Duodenal mucosa (tissue), 2 donors: ENCODE results near the gene RIPOR2.

ENCODE experiments used
- H3K27ac ChIP-seq: one replicate; pipeline ENCODE4 v1.7.0; 2013; ENCODE audit warnings: low read depth, low read length
- H3K27me3 ChIP-seq, 2 donors: one replicate each; pipeline ENCODE4 v1.7.0; 2013; ENCODE audit warnings: low read length in 2 of 2, control low read depth in 1 of 2; ENCODE audit not compliant: insufficient read depth in 2 of 2, control insufficient read depth in 1 of 2
- H3K36me3 ChIP-seq, 2 donors: one replicate each; pipeline ENCODE4 v1.7.0; 2013; ENCODE audit warnings: low read length in 2 of 2, control low read depth in 1 of 2; ENCODE audit not compliant: insufficient read depth in 2 of 2, control insufficient read depth in 1 of 2
- H3K4me1 ChIP-seq, 2 donors: one replicate each; pipeline ENCODE4 v1.7.0; 2013; ENCODE audit warnings: low read length in 2 of 2, control low read depth in 1 of 2; ENCODE audit not compliant: insufficient read depth in 2 of 2, control insufficient read depth in 1 of 2
- H3K4me3 ChIP-seq, 2 donors: one replicate each; pipeline ENCODE4 v1.7.0; 2013; ENCODE audit warnings: low read length in 2 of 2, low read depth in 1 of 2
- H3K9ac ChIP-seq, 2 donors: one replicate each; pipeline ENCODE4 v1.7.0; 2013; ENCODE audit warnings: low read length in 2 of 2, low read depth in 1 of 2
- H3K9me3 ChIP-seq, 2 donors: one replicate each; pipeline ENCODE4 v1.7.0; 2013; ENCODE audit warnings: low read length in 2 of 2, control low read depth in 1 of 2; ENCODE audit not compliant: control insufficient read depth in 1 of 2

RIPOR2 gene

DNA sequence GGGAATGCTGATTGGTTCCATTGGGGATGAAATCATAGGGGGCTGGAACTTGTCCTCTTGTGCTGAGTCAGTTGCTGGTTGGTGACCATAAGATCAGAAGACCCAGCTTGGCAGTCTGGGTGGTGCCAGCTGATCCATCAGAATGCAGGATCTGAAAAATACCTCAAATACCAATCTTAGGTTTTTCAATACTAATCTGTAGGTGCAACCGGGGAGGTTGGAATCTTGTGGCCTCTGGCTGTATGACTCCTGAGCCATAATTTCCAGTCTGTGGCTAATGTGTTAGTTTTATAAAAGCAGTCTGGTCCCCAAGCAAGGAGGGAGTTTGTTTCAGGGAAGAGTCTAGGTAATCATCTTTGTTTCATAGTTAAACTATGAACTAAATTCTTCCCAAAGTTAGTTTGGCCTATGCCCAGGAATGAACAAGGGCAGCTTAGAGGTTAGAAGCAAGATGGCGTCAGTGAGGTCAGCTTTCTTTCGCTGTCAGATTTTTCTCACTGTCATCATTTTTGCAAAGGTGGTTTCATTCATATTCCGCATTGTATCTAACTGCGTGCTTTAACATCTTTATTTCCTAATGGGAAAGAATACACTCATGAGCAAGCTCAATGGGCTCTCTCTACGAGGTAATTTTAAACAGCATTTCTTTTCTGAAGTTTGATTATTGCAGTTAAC, 139.0 kb downstream of the RIPOR2 start:
- no peaks in the 10 kb centered on the region for H3K9me3 ChIP-seq
- no peaks in the 10 kb centered on the region for H3K4me1 ChIP-seq
- H3K4me3 ChIP-seq: no peak overlapping the region
- no peak overlapping the region for H3K27ac ChIP-seq
- H3K27me3 ChIP-seq: no peaks in the 10 kb centered on the region
- no peak overlapping the region for H3K9ac ChIP-seq
- H3K36me3 ChIP-seq: no peaks in the 10 kb centered on the region

DNA sequence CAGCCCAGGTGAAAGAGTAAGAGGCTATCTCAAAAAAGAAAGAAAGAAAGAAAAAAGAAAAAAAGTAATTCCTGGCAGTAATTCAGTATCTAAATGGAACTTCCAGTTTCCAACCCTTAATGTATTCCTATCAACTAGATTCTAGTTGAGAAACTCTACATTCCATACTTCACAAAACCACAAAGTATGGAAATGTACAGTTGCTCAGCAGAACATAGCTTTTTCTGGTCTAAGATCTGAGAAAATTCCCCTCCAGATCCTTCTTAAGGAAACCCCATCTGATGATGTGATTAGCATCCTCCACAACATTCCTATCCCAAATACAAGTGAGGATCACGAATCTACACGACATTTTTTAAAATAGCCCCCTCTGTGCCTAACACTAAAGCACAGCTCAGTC, 140.7 kb downstream of the RIPOR2 start:
- H3K36me3 ChIP-seq: no peaks in the 10 kb centered on the region
- H3K27ac ChIP-seq: no peak overlapping the region
- H3K4me3 ChIP-seq: no peak overlapping the region
- no peaks in the 10 kb centered on the region for H3K9me3 ChIP-seq
- no peaks in the 10 kb centered on the region for H3K4me1 ChIP-seq
- no peaks in the 10 kb centered on the region for H3K27me3 ChIP-seq
- H3K9ac ChIP-seq: no peak overlapping the region

DNA sequence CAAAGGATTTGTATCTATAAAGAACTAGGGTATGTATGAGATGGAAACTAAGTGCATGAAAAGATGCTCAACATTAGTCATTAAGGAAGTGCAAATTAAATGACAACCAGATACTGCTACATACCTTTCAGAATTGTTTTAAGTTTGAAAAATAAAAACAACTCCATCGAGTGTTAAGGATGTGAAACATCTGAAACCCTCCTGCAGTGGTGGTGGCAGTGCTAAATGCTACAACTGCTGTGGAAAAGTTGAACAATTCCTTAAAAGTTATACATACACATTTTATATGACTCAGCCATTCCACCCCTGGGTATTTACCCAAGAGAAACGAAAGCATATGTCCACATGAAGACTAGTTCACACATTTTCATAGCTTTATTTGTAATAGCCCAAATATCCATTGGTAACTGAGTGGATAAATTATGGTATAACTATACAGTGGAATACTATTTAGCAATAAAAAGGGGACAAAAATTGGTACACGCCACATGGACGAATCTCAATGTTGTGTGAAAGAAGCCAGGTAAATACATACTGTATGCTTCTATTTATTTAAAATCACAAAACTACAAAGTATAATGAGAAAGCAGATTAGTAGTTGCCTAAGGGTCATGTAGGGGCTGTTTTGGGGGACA, 147.6 kb downstream of the RIPOR2 start:
- H3K9me3 ChIP-seq: no peaks in the 10 kb centered on the region

DNA sequence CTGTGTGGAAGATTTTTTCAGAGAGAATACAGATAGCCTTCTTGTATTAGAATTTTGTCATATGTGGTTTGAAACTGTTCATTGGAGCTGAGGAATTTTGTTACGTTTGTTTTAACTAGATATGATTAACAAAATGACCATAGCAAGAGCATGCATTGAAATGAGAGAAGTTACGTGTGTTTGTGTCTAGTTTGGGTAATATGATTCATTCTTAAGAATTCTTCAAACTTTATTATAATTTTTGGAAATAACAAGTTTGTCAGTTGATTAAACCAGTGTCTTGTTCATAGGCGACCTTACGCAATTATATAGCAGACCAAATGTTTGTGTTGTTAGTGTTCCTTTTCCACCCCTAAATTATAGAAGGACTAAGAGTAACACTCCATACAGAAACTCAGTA, 155.6 kb downstream of the RIPOR2 start:
- Histone ChIP-seq H3K27me3 (no peaks in the 10 kb centered on the region), H3K36me3 (peaks cover 5 to 32% of the 10 kb centered on the region in 2 donors), H3K4me1 (peaks cover 13 to 14% of the 10 kb centered on the region in 2 donors), H3K9ac (no peak overlapping the region), H3K4me3 (no peak overlapping the region), H3K9me3 (no peaks in the 10 kb centered on the region), H3K27ac (no peak overlapping the region)

More for the DNA sequence above, 147.6 kb downstream of the RIPOR2 start:
- Histone ChIP-seq H3K27ac (no peak overlapping the region), H3K9ac (no peak overlapping the region), H3K4me3 (no peak overlapping the region), H3K36me3 (peaks cover 11 to 38% of the 10 kb centered on the region in 2 donors), H3K27me3 (no peaks in the 10 kb centered on the region), H3K4me1 (no peaks in the 10 kb centered on the region)

DNA sequence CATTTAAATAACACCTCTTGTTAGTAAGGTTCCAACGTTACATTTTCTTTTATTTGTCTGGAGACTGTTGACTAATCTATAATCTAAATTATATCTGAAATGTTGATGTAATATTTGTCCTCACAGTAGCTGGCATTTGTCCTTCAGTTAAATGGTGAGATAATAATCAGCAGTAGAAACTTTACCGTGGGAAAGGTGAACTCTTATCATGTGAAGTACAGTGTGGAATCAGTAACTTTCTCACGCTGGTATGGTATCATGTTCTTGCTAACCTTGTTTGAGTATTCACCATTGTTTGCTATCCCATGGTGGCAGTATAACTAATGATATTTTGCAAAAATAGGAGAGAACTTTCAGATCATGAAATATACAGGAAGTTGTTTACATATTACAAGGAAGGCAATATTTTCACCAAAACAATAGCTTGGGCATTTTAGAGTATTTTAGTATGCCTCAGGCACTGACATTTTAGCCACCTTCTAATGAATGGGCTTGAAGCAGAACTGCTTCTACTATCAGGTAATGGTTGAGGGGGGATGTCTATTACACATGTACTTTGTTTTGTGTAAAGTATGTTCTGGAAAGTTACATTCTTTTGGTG, 156.2 kb downstream of the RIPOR2 start:
- Histone ChIP-seq H3K4me1 (peaks cover 13 to 14% of the 10 kb centered on the region in 2 donors), H3K9ac (peak overlapping the region in 1 of 2 donors; percentile 0), H3K27me3 (no peaks in the 10 kb centered on the region), H3K9me3 (no peaks in the 10 kb centered on the region), H3K27ac (no peak overlapping the region), H3K4me3 (peak overlapping the region; percentile 23 to 27), H3K36me3 (peaks cover 5 to 25% of the 10 kb centered on the region in 2 donors)

GRCh38 chr6:24778878-24779277, 156.9 kb downstream of the RIPOR2 start:
- Histone ChIP-seq H3K9me3 (no peaks in the 10 kb centered on the region), H3K27ac (no peak overlapping the region), H3K27me3 (no peaks in the 10 kb centered on the region), H3K4me3 (no peak overlapping the region), H3K9ac (no peak overlapping the region), H3K4me1 (peaks cover 13 to 14% of the 10 kb centered on the region in 2 donors), H3K36me3 (peaks cover 5 to 19% of the 10 kb centered on the region in 2 donors)

DNA sequence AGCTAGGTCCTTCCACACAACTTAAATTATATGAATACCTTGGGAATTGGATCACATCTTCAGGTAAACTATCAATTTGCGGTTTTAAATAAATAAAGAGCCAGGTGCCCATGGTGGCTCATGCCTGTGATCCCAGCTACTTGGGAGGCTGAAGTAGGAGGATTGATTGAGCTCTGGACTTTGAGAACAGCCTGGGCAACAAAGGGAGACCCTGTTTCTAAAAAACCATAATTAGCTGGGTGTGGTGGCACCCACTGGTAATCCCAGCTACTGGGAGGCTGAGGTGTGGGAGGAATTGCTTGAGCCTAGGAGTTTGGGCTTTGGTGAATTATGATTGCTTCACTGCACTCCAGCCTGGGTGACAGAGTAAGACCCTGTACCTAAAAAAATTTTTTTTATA, 157.6 kb downstream of the RIPOR2 start:
- Histone ChIP-seq H3K4me1 (peaks cover 13 to 14% of the 10 kb centered on the region in 2 donors), H3K4me3 (no peak overlapping the region), H3K9ac (no peak overlapping the region), H3K36me3 (peaks cover 5 to 17% of the 10 kb centered on the region in 2 donors), H3K27ac (no peak overlapping the region), H3K27me3 (no peaks in the 10 kb centered on the region), H3K9me3 (no peaks in the 10 kb centered on the region)

DNA sequence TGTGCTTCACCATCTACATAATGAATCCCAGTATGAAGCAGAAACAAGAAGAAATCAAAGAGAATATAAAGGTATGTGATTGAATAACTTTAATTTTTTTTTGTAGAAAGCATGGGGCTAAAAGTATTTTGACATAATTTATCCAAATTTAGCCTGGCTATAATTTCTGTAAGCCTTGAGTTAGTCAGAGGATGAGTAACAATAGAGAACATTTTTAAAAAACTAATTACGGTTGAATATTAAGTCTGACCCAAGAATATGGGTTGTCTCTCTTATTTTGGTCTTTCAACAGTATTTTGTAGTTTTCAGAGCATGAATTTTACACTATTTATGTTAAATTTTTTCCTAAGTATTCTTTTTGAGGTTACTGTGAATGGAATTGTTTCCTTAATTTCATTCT, 158.5 kb downstream of the RIPOR2 start:
- no peak overlapping the region for H3K27ac ChIP-seq
- H3K9me3 ChIP-seq: no peaks in the 10 kb centered on the region
- H3K4me1 ChIP-seq: peaks cover 13 to 14% of the 10 kb centered on the region in 2 donors
- H3K36me3 ChIP-seq: peaks cover 0 to 14% of the 10 kb centered on the region in 2 donors
- no peak overlapping the region for H3K9ac ChIP-seq
- H3K27me3 ChIP-seq: no peaks in the 10 kb centered on the region
- no peak overlapping the region for H3K4me3 ChIP-seq

DNA sequence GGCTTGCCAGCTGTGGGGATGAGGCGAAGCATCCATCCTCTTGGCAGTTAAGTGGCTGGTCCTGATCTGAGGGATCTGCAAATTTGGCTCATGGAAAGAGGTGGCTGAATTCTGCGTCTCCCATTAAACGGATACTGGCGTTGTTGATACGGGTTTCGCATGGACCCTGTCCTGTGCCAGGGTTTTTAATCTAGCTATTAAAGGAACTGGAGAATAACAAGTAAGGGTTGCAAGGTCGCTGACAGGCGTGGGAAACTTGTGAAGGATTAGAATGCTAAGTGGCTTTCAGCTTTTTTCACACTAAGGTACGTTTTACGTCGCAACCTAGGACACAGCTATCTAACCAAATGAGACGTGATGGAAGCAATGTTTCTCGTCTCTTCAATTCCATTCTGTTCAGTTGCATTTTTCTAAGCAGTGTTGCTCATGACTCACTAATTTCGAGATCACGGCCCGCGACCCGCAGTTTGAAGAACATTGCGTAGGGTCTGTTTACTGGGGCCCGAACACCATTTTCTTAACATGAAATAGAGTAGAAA, 160.2 kb downstream of the RIPOR2 start:
- peak overlapping the region; percentile 87 to 100 for H3K9ac ChIP-seq
- peak overlapping the region; percentile 99 to 100 for H3K4me3 ChIP-seq
- peaks cover 13 to 14% of the 10 kb centered on the region in 2 donors for H3K4me1 ChIP-seq

More for the DNA sequence above, 160.2 kb downstream of the RIPOR2 start:
- no peaks in the 10 kb centered on the region for H3K9me3 ChIP-seq
- H3K36me3 ChIP-seq: peaks cover 0 to under 1% of the 10 kb centered on the region in 2 donors
- no peaks in the 10 kb centered on the region for H3K27me3 ChIP-seq
- H3K27ac ChIP-seq: peak overlapping the region; percentile 99
